ENCODE measurements around the gene S100Z.
"Not testable (repeated sequence)": the region's sequence is repeated elsewhere in the genome, so short reads cannot be mapped to it uniquely, and the experiment has no call there.

S100Z gene

GRCh38 chr5:76849419-76850291 is at the start of gene S100Z:
Gene S100Z, plus strand, starts transcription at chr5:76850014. Its CDS starts 25,346 bp downstream, at chr5:76875360.
- peak; percentile 15 to 23 for DNase-seq

- no peak for DNase-seq
Measured at GRCh38 chr5:76800579-76800978, 49.2 kb upstream of the S100Z start.

GRCh38 chr5:76801159-76801802 is 48.5 kb upstream of the S100Z start:
- DNase-seq: no peak

GRCh38 chr5:76801803-76802195 is 48.0 kb upstream of the S100Z start:
- no peak for DNase-seq

GRCh38 chr5:76804266-76804665 is 45.5 kb upstream of the S100Z start:
- no peak for DNase-seq

- no peak for DNase-seq
Measured at GRCh38 chr5:76805821-76806505, 43.9 kb upstream of the S100Z start.

- no peak for DNase-seq
Measured at GRCh38 chr5:76807296-76807695, 42.5 kb upstream of the S100Z start.

GRCh38 chr5:76808141-76808691 is 41.6 kb upstream of the S100Z start:
- DNase-seq: no peak

- no peak for DNase-seq
Measured at GRCh38 chr5:76809141-76809540, 40.7 kb upstream of the S100Z start.

- DNase-seq: no peak
Measured at GRCh38 chr5:76810236-76810635, 39.6 kb upstream of the S100Z start.

GRCh38 chr5:76811214-76811613 is 38.6 kb upstream of the S100Z start:
- DNase-seq: no peak

- not testable (repeated sequence) for DNase-seq
Measured at GRCh38 chr5:76812209-76812608, 37.6 kb upstream of the S100Z start.

- no peak for DNase-seq
Measured at GRCh38 chr5:76813982-76814562, 35.7 kb upstream of the S100Z start.

GRCh38 chr5:76816110-76816831 is 33.5 kb upstream of the S100Z start:
- no peak for DNase-seq

- DNase-seq: peak; percentile 56 to 60
Measured at GRCh38 chr5:76818844-76819831, 30.7 kb upstream of the S100Z start, which contains the start of gene F2RL1. Gene F2RL1, plus strand, starts transcription at chr5:76819030. Its CDS starts 153 bp downstream, at chr5:76819183.

GRCh38 chr5:76819851-76820525 is 29.8 kb upstream of the S100Z start:
- no peak for DNase-seq

GRCh38 chr5:76820526-76820890 is 29.3 kb upstream of the S100Z start:
- DNase-seq: no peak

- no peak for DNase-seq
Measured at GRCh38 chr5:76821136-76821535, 28.7 kb upstream of the S100Z start.

GRCh38 chr5:76822105-76822731 is 27.6 kb upstream of the S100Z start:
- not testable (repeated sequence) for DNase-seq

GRCh38 chr5:76826416-76826815 is 23.4 kb upstream of the S100Z start:
- not testable (repeated sequence) for DNase-seq

Data from stimulated activated CD4-positive, alpha-beta T cell treated with anti-CD3 and anti-CD28 coated beads, Interleukin-4, amount 100 ng/mL, for 4 hours (primary cell).